ENCODE data around the gene ERGIC1. TPM values are rescaled to one million over a fixed set of nuclear protein-coding genes. Genes with fewer than 3 reads are reported as not detected.

Gene ERGIC1
- total RNA-seq, 2 donors from 2014 or later: 173 to 191 TPM

GRCh38 chr5:172853355-172853975 is 19.4 kb downstream of the ERGIC1 start:
- TF ChIP-seq, protein P1, sequence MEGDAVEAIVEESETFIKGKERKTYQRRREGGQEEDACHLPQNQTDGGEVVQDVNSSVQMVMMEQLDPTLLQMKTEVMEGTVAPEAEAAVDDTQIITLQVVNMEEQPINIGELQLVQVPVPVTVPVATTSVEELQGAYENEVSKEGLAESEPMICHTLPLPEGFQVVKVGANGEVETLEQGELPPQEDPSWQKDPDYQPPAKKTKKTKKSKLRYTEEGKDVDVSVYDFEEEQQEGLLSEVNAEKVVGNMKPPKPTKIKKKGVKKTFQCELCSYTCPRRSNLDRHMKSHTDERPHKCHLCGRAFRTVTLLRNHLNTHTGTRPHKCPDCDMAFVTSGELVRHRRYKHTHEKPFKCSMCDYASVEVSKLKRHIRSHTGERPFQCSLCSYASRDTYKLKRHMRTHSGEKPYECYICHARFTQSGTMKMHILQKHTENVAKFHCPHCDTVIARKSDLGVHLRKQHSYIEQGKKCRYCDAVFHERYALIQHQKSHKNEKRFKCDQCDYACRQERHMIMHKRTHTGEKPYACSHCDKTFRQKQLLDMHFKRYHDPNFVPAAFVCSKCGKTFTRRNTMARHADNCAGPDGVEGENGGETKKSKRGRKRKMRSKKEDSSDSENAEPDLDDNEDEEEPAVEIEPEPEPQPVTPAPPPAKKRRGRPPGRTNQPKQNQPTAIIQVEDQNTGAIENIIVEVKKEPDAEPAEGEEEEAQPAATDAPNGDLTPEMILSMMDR (IDR thresholded peaks at IDR 0.05): no peak
- Histone ChIP-seq H3K4me1 (peaks cover 29% of the 10 kb centered on the region), H3K27me3 (no peaks in the 10 kb centered on the region), H3K36me3 (no peaks in the 10 kb centered on the region), H3K9me3 (no peaks in the 10 kb centered on the region), H3K27ac (no peak overlapping the region), H3K4me3 (no peak overlapping the region), H3K9ac (ENCODE audit: low read depth in 2 of 2, low read length in 2 of 2) (no peak overlapping the region)
- intact Hi-C loops (cut with DNase I): no loop called here
- DNase-seq: peak; percentile 26

GRCh38 chr5:172854451-172854871 is 20.4 kb downstream of the ERGIC1 start:
- intact Hi-C loops (cut with DNase I): no loop called here
- DNase-seq: peak; percentile 64
- Histone ChIP-seq H3K4me3 (no peak overlapping the region), H3K27ac (peak overlapping the region; percentile 42), H3K9ac (ENCODE audit: low read depth in 2 of 2, low read length in 2 of 2) (peak overlapping the region in 1 of 2 donors; percentile 62), H3K27me3 (no peaks in the 10 kb centered on the region), H3K4me1 (peaks cover 29% of the 10 kb centered on the region), H3K9me3 (no peaks in the 10 kb centered on the region), H3K36me3 (no peaks in the 10 kb centered on the region)
- TF ChIP-seq, protein P1 (IDR thresholded peaks at IDR 0.05): no peak

- Histone ChIP-seq H3K4me1 (peaks cover 31% of the 10 kb centered on the region), H3K27ac (peak overlapping the region; percentile 42), H3K9me3 (no peaks in the 10 kb centered on the region), H3K27me3 (no peaks in the 10 kb centered on the region), H3K36me3 (no peaks in the 10 kb centered on the region), H3K4me3 (no peak overlapping the region), H3K9ac (ENCODE audit: low read depth in 2 of 2, low read length in 2 of 2) (peak overlapping the region in 1 of 2 donors; percentile 62)
- TF ChIP-seq, protein P1 (IDR thresholded peaks at IDR 0.05): no peak
- intact Hi-C loops (cut with DNase I): no loop called here
- DNase-seq: no peak
Measured at GRCh38 chr5:172854971-172855370, 20.9 kb downstream of the ERGIC1 start.

- Histone ChIP-seq H3K27me3 (no peaks in the 10 kb centered on the region), H3K4me1 (peaks cover 31% of the 10 kb centered on the region), H3K9ac (ENCODE audit: low read depth in 2 of 2, low read length in 2 of 2) (peak overlapping the region in 1 of 2 donors; percentile 6), H3K4me3 (no peak overlapping the region), H3K27ac (peak overlapping the region; percentile 42), H3K9me3 (no peaks in the 10 kb centered on the region), H3K36me3 (no peaks in the 10 kb centered on the region)
- DNase-seq: no peak
- TF ChIP-seq, protein P1 (IDR thresholded peaks at IDR 0.05): no peak
- intact Hi-C loops (cut with DNase I): no loop called here
Measured at GRCh38 chr5:172855597-172856292, 21.7 kb downstream of the ERGIC1 start.

DNA sequence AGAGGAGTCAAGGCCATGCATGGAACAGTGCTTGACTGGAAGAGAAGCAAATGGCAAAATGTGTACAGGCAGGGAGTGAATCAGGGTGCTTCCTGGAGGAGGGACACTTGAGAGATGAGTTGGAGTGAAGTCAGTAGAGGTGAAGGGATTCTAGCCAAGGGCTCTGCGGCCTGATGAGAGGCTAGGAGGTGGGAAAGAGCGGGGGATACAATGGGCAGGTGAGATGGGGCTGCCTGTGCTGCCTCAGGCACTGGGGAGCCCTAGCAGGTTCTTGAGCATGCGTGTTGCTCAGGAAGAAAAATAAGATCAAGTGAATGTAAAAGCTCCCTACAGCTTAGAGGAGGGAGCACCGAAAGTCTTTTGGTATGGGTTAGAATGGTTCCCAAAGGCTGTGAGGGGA is 22.3 kb downstream of the ERGIC1 start:
- TF ChIP-seq, protein P1 (IDR thresholded peaks at IDR 0.05): no peak
- intact Hi-C loops (cut with DNase I): no loop called here
- H3K4me1 ChIP-seq: peaks cover 37% of the 10 kb centered on the region

More for the DNA sequence above, 22.3 kb downstream of the ERGIC1 start:
- no peaks in the 10 kb centered on the region for H3K9me3 ChIP-seq
- peak overlapping the region in 1 of 2 donors; percentile 6 for H3K9ac ChIP-seq (ENCODE audit: low read depth in 2 of 2, low read length in 2 of 2)
- no peak overlapping the region for H3K27ac ChIP-seq
- no peaks in the 10 kb centered on the region for H3K36me3 ChIP-seq
- DNase-seq: no peak
- H3K27me3 ChIP-seq: no peaks in the 10 kb centered on the region
- H3K4me3 ChIP-seq: no peak overlapping the region
